ENCODE measurements around the gene CCDC180.

CCDC180 gene

DNA sequence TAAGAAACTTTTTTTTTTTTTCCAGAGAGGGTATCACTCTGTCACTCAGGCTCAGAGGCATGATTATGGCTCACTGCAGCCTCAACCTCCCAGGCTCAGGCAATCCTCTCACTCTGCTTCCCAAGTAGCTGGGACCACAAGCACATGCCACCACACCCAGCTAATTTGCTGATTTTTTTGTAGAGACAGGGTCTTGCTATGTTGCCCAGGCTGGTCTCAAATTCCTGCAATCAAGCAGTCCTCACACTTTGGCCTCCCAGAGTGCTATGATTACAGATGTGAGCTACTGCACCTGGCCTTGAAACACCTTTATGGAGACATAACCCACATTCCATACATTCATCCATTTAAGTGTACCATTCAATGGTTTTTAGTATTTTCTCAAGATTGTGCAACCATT lies 23.7 kb upstream of the CCDC180 start:
- TF ChIP-seq, protein P1, sequence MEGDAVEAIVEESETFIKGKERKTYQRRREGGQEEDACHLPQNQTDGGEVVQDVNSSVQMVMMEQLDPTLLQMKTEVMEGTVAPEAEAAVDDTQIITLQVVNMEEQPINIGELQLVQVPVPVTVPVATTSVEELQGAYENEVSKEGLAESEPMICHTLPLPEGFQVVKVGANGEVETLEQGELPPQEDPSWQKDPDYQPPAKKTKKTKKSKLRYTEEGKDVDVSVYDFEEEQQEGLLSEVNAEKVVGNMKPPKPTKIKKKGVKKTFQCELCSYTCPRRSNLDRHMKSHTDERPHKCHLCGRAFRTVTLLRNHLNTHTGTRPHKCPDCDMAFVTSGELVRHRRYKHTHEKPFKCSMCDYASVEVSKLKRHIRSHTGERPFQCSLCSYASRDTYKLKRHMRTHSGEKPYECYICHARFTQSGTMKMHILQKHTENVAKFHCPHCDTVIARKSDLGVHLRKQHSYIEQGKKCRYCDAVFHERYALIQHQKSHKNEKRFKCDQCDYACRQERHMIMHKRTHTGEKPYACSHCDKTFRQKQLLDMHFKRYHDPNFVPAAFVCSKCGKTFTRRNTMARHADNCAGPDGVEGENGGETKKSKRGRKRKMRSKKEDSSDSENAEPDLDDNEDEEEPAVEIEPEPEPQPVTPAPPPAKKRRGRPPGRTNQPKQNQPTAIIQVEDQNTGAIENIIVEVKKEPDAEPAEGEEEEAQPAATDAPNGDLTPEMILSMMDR (IDR thresholded peaks at IDR 0.05; ENCODE audit: low read length, missing control alignments), result no peak
- no peak for DNase-seq (ENCODE audit: low read depth)
- H3K4me3 ChIP-seq (replicated peaks; ENCODE audit: low read depth, low read length), result no peak overlapping the region

GRCh38 chr9:97284798-97285197 lies 22.7 kb upstream of the CCDC180 start:
- no peak overlapping the region for H3K4me3 ChIP-seq (replicated peaks; ENCODE audit: low read depth, low read length)
- no peak for DNase-seq (ENCODE audit: low read depth)
- TF ChIP-seq, protein P1 (IDR thresholded peaks at IDR 0.05; ENCODE audit: low read length, missing control alignments), result no peak

- TF ChIP-seq, protein P1 (IDR thresholded peaks at IDR 0.05; ENCODE audit: low read length, missing control alignments), result no peak
- DNase-seq (ENCODE audit: low read depth), result no peak
- no peak overlapping the region for H3K4me3 ChIP-seq (replicated peaks; ENCODE audit: low read depth, low read length)
These were observed 15.3 kb upstream of the CCDC180 start for GRCh38 chr9:97292200-97292599.

GRCh38 chr9:97293207-97293721 lies 14.2 kb upstream of the CCDC180 start:
- TF ChIP-seq, protein P1 (IDR thresholded peaks at IDR 0.05; ENCODE audit: low read length, missing control alignments), result no peak
- DNase-seq (ENCODE audit: low read depth), result peak; percentile 62
- no peak overlapping the region for H3K4me3 ChIP-seq (replicated peaks; ENCODE audit: low read depth, low read length)

DNA sequence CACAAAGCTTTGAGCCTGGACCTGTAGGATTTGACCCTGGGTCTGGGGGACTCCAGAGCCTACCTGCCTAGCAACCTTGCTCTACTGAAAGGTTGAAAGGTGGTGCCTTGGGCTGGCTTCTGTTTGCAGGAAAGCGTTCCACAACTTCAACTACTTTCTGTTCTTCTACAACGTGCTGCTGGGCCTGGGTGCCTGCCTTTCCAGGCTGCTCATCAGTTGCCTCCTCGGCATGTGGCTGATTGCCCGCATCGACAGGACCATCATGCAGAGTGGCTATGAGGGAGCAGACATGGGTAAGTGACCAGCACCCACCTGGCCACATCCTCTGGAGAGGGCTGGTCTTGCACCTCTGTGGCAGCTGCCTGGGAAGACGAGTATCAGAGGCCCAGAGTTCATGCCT lies 13.6 kb upstream of the CCDC180 start:
- TF ChIP-seq, protein P1 (IDR thresholded peaks at IDR 0.05; ENCODE audit: low read length, missing control alignments), result no peak
- DNase-seq (ENCODE audit: low read depth), result no peak
- no peak overlapping the region for H3K4me3 ChIP-seq (replicated peaks; ENCODE audit: low read depth, low read length)

DNA sequence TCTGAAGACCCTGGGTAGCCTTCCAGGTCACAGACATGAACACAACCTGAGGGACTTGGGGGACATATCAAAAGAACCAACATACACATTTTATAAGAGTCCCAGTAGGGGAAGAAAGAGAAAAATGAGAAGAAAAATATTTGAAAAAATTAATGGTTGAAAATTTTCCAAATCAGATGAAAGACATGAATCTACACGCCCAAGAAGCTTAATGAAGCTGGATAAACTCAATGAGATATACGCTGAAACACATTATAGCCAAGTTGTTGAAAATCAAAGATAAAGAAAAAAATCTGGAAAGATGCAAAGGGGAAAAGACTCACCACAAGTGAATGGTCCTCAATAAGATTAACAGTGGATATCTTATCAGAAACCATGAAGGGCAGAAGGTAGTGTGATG lies 9.6 kb upstream of the CCDC180 start:
- TF ChIP-seq, protein P1 (IDR thresholded peaks at IDR 0.05; ENCODE audit: low read length, missing control alignments), result no peak

GRCh38 chr9:97299809-97300414 lies 7.5 kb upstream of the CCDC180 start:
- no peak for DNase-seq (ENCODE audit: low read depth)

More for the DNA sequence above, 9.6 kb upstream of the CCDC180 start:
- no peak overlapping the region for H3K4me3 ChIP-seq (replicated peaks; ENCODE audit: low read depth, low read length)
- no peak for DNase-seq (ENCODE audit: low read depth)

More at GRCh38 chr9:97299809-97300414, 7.5 kb upstream of the CCDC180 start:
- TF ChIP-seq, protein P1 (IDR thresholded peaks at IDR 0.05; ENCODE audit: low read length, missing control alignments), result no peak
- H3K4me3 ChIP-seq (replicated peaks; ENCODE audit: low read depth, low read length), result no peak overlapping the region
